Keratinocyte (primary cell): ENCODE measurements around the gene SKIC3. TPM values are rescaled to one million over a fixed set of nuclear protein-coding genes. Genes with fewer than 3 reads are reported as not detected.

ENCODE experiments used
- DNase-seq: peaks from one replicate; pipeline ENCODE4 v3.0.0-alpha.2; 2011; ENCODE audit warnings: low read depth, missing footprints, low spot score
- FAIRE-seq: peaks from 2 replicates; lab custom pipeline; 2011; peaks lifted over from hg19 to GRCh38; lab: Jason Lieb, UNC
- H2AFZ ChIP-seq: 2 replicates; pipeline ENCODE4 v1.6.0; 2012; ENCODE audit warnings: low read length, control low read depth, inconsistent platforms; ENCODE audit not compliant: control insufficient read depth
- H3K27ac ChIP-seq: 2 replicates; pipeline ENCODE4 v1.5.1; 2011; ENCODE audit warnings: low read length; ENCODE audit not compliant: control insufficient read depth, insufficient read depth
- H3K27me3 ChIP-seq: 3 replicates; pipeline ENCODE4 v1.6.0; 2011; ENCODE audit warnings: low read length; ENCODE audit not compliant: control insufficient read depth, insufficient read depth; ENCODE audit errors: extremely low read depth
- H3K36me3 ChIP-seq, 2 experiments: 2 replicates in 1 of 2; 3 replicates in 1 of 2; pipeline ENCODE4 v1.5.1; 2011; ENCODE audit warnings: low read length in 2 of 2, mild to moderate bottlenecking in 1 of 2; ENCODE audit not compliant: control insufficient read depth in 2 of 2, insufficient read depth in 2 of 2; ENCODE audit errors: extremely low read depth in 1 of 2
- H3K4me1 ChIP-seq: 3 replicates; pipeline ENCODE4 v1.5.1; 2011; ENCODE audit warnings: low read length; ENCODE audit not compliant: control insufficient read depth, insufficient read depth; ENCODE audit errors: extremely low read depth
- H3K4me2 ChIP-seq: 3 replicates; pipeline ENCODE4 v1.6.0; 2011; ENCODE audit warnings: low read depth, low read length; ENCODE audit not compliant: control insufficient read depth, insufficient read depth; ENCODE audit errors: extremely low read depth
- H3K4me3 ChIP-seq, 3 experiments: fragments of 200-600 bp in 1 of 3; sonication (generic) in 1 of 3; 2 replicates in 2 of 3; 3 replicates in 1 of 3; pipeline ENCODE4 v1.5.1; 2011 to 2016; ENCODE audit warnings: low read length in 3 of 3, mild to moderate bottlenecking in 3 of 3, control low read depth in 2 of 3, inconsistent platforms in 1 of 3, low read depth in 1 of 3, mixed read lengths in 1 of 3, mixed run types in 1 of 3, moderate library complexity in 1 of 3; ENCODE audit not compliant: control insufficient read depth in 2 of 3, insufficient read depth in 2 of 3; ENCODE audit errors: extremely low read depth in 1 of 3
- H3K79me2 ChIP-seq: 2 replicates; pipeline ENCODE4 v1.6.0; 2012; ENCODE audit warnings: low read length; ENCODE audit not compliant: control insufficient read depth, insufficient read depth
- H3K9ac ChIP-seq: 3 replicates; pipeline ENCODE4 v1.6.0; 2011; ENCODE audit warnings: low read length; ENCODE audit not compliant: control insufficient read depth, insufficient read depth; ENCODE audit errors: extremely low read depth
- H3K9me1 ChIP-seq: 3 replicates; pipeline ENCODE4 v1.6.0; 2011; ENCODE audit warnings: low read length; ENCODE audit not compliant: control insufficient read depth, insufficient read depth; ENCODE audit errors: extremely low read depth
- H3K9me3 ChIP-seq: 2 replicates; pipeline ENCODE4 v1.5.1; 2012; ENCODE audit warnings: low read depth, low read length; ENCODE audit not compliant: control insufficient read depth
- H4K20me1 ChIP-seq: 3 replicates; pipeline ENCODE4 v1.6.0; 2011; ENCODE audit warnings: low read length; ENCODE audit not compliant: control insufficient read depth, insufficient read depth; ENCODE audit errors: extremely low read depth
- EZH2 ChIP-seq: IDR thresholded peaks from one replicate; pipeline ENCODE4 v1.6.1; 2012; ENCODE audit warnings: inconsistent platforms, mild to moderate bottlenecking, low read length, moderate library complexity
- dilution Hi-C: fragments of 300-500 bp; cut with MboI; formaldehyde crosslinking; loops from one replicate; pipeline ENCODE4 v1.7.0; 2020; ENCODE audit warnings: low sequenced_read_pairs; ENCODE audit not compliant: extremely low pct_ligation_motif_present
- polyA plus RNA-seq, 5 experiments: library from polyadenylated mRNA; depleted of rRNA in 3 of 5; stranded (reverse) in 3 of 5; stranded (forward) in 1 of 5; unstranded in 1 of 5; fragments of >200 nt; gene quantifications; 1 replicate in 1 of 5; 2 replicates in 3 of 5; 3 replicates in 1 of 5; pipeline versions ENCODE4 v1.2.1 to v1.2.3, GENCODE V29; 2011 to 2012; ENCODE audit warnings: missing spikeins in 2 of 5, low read depth in 1 of 5, low replicate concordance in 1 of 5
- TF ChIP-seq, protein P1 (sequence below), 3 experiments: IDR thresholded peaks in 1 of 3; conservative IDR thresholded peaks in 1 of 3; optimal IDR thresholded peaks in 1 of 3; 2 replicates in 2 of 3; 3 replicates in 1 of 3; pipeline versions ENCODE3 to v1.5.1; 2011; ENCODE audit warnings: low read length in 3 of 3, mild to moderate bottlenecking in 3 of 3, moderate library complexity in 2 of 3, control low read depth in 1 of 3, inconsistent platforms in 1 of 3; ENCODE audit not compliant: insufficient read depth in 2 of 3; ENCODE audit errors: extremely low read depth in 1 of 3

SKIC3 gene
- polyA plus RNA-seq, 1 donor (not counting 4 experiments of a cell fraction or from before 2014, with no cell fraction given), result 63.8 TPM

DNA sequence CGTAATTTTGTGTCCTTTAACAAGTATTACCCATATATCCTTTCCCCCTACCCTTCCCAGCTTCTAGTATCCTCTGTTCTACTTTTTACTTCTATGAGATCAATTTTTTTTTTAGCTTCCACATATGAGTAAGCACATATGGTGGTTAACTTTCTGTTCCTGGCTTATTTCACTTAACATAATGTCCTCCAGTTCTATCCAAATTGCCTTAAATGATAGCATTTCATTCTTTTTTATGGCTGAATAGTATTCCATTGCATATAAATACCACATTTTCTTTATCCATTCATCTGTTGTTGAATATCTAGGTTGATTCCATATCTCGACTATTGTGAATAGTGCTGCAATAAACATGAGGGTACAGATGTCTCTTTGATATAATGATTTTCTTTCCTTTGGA lies 36.4 kb downstream of the SKIC3 start:
- Histone ChIP-seq H3K27ac (no peak overlapping the region), H3K4me3 (no peak overlapping the region), H3K9me3 (no peaks in the 10 kb centered on the region), H2AFZ (no peak overlapping the region), H3K4me2 (no peak overlapping the region), H3K4me1 (no peaks in the 10 kb centered on the region), H3K27me3 (no peaks in the 10 kb centered on the region), H3K9me1 (no peaks in the 10 kb centered on the region), H3K79me2 (no peaks in the 10 kb centered on the region), H3K9ac (no peak overlapping the region), H3K36me3 (peaks cover 9 to 14% of the 10 kb centered on the region in 2 experiments), H4K20me1 (no peaks in the 10 kb centered on the region)
- dilution Hi-C loops, result no loop called here
- no peak for FAIRE-seq
- DNase-seq, result no peak
- TF ChIP-seq, protein P1, sequence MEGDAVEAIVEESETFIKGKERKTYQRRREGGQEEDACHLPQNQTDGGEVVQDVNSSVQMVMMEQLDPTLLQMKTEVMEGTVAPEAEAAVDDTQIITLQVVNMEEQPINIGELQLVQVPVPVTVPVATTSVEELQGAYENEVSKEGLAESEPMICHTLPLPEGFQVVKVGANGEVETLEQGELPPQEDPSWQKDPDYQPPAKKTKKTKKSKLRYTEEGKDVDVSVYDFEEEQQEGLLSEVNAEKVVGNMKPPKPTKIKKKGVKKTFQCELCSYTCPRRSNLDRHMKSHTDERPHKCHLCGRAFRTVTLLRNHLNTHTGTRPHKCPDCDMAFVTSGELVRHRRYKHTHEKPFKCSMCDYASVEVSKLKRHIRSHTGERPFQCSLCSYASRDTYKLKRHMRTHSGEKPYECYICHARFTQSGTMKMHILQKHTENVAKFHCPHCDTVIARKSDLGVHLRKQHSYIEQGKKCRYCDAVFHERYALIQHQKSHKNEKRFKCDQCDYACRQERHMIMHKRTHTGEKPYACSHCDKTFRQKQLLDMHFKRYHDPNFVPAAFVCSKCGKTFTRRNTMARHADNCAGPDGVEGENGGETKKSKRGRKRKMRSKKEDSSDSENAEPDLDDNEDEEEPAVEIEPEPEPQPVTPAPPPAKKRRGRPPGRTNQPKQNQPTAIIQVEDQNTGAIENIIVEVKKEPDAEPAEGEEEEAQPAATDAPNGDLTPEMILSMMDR (optimal IDR thresholded peaks at IDR 0.05 in 1 of 3, IDR thresholded peaks at IDR 0.05 in 1 of 3, conservative IDR thresholded peaks at IDR 0.05 in 1 of 3; ENCODE audit: extremely low read depth in 1 of 3, insufficient read depth in 2 of 3, low read length in 3 of 3), result no peak
- no peak for TF ChIP-seq EZH2

- FAIRE-seq, result no peak
- Histone ChIP-seq H3K4me1 (no peaks in the 10 kb centered on the region), H3K36me3 (peaks cover 12 to 16% of the 10 kb centered on the region in 2 experiments), H3K4me2 (no peak overlapping the region), H3K79me2 (no peaks in the 10 kb centered on the region), H4K20me1 (no peaks in the 10 kb centered on the region), H3K9me1 (no peaks in the 10 kb centered on the region), H3K4me3 (no peak overlapping the region), H3K27me3 (no peaks in the 10 kb centered on the region), H3K9ac (no peak overlapping the region), H2AFZ (no peak overlapping the region), H3K9me3 (no peaks in the 10 kb centered on the region), H3K27ac (no peak overlapping the region)
- DNase-seq, result no peak
- TF ChIP-seq, protein P1 (optimal IDR thresholded peaks at IDR 0.05 in 1 of 3, IDR thresholded peaks at IDR 0.05 in 1 of 3, conservative IDR thresholded peaks at IDR 0.05 in 1 of 3; ENCODE audit: extremely low read depth in 1 of 3, insufficient read depth in 2 of 3, low read length in 3 of 3), result no peak
- TF ChIP-seq EZH2, result no peak
- dilution Hi-C loops, result no loop called here
Observed at GRCh38 chr5:95511606-95512005, 43.2 kb downstream of the SKIC3 start.
